Measurements from ENCODE around the gene LMF1.
"Not testable (repeated sequence)": the region's sequence is repeated elsewhere in the genome, so short reads cannot be mapped to it uniquely, and the experiment has no call there.

The LMF1 gene

GRCh38 chr16:888901-889570 is 81.7 kb downstream of the LMF1 start:
- no peak for TF ChIP-seq ZNF274 (IDR thresholded peaks at IDR 0.05; ENCODE audit: low read depth, low read length)
- H3K4me3 ChIP-seq (ENCODE audit: low read length) = no peak overlapping the region

DNA sequence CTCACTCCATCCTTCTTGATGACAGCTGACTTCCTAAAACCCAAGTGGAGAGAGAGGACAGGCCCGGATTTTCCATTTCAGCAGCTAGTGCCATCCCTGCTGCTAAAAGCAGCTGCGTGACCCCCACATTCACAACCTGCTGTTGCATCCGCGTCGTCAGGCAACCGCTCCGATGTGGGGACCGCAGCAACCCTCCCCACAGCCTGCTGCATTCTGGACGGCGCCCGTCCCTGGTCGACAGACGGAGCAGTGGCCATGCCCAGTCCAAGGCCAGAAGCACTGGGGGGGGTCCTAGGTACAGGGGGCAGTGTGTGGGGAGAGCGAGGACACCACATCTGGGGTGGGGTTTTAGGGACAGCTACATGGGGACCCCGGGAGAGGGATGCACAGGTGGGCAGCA is 82.3 kb downstream of the LMF1 start:
- H3K4me3 ChIP-seq (ENCODE audit: low read length) = not testable (repeated sequence)

DNA sequence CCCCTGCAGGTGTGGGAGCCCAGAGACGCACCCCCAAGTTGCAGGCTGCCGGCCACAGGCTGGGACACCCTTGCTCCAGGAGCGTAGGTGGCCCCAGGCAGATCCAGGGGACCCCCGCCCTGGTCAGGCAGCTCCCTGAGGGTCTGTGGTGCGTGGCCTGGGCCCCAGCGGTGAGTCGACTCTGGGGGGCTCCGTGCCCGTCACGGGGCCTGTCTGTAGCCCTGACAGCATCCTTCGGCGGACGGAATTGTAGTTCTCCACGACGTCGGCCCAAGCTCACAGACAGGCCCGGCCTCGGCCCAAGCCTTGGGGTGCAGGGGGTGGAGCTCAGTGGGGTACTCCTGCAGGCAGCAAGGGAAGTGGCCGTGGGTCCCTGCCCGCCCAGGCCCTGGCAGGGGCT is 82.9 kb downstream of the LMF1 start:
- TF ChIP-seq ZNF274 (IDR thresholded peaks at IDR 0.05; ENCODE audit: low read depth, low read length) = no peak

DNA sequence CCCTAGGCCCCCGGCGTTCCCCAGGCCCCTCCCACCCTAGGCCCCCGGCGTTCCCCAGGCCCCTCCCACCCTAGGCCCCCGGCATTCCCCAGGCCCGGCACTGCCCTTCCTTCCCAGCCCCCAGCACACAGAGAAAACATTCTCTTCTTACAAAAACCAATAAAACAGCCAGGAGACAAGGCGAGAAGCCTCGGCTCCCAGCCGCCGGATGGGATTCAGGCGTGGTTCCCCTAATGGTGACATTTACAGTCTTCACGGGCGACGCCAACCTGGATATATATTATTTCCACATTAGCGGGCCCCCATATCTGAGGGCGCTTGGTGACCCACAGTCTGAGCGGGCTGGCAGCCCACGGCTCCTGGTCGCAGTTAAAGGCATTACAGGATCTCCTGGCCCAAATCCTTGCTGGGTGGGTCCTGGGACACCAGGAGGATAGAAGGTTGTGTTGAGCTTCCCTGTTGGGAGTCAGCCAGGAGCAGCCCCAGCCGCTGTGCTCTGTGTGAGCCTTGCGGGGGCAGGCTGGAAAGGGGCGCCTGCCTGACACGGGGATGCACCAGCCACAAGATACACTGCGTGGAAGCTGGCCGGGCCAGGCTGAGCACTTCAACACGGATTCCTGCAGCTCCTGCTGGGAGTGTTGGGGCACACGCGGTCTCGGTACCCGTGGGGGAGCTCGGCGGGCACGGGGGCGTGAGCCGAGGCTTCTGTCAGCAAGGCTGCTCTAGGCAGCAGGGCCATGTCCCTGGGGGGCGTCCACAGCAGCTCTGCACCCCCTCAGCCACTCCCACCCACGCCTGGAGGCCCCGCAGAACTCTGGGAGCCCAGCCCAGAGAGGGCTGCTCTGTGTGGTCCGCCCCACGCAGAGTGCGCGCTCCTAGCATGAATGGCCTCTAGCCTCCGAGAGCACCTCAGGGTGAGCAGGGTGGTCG is 83.7 kb downstream of the LMF1 start:
- H3K4me3 ChIP-seq (ENCODE audit: low read length) = no peak overlapping the region
- TF ChIP-seq ZNF274 (IDR thresholded peaks at IDR 0.05; ENCODE audit: low read depth, low read length) = no peak

More for the DNA sequence above, 82.9 kb downstream of the LMF1 start:
- no peak overlapping the region for H3K4me3 ChIP-seq (ENCODE audit: low read length)

DNA sequence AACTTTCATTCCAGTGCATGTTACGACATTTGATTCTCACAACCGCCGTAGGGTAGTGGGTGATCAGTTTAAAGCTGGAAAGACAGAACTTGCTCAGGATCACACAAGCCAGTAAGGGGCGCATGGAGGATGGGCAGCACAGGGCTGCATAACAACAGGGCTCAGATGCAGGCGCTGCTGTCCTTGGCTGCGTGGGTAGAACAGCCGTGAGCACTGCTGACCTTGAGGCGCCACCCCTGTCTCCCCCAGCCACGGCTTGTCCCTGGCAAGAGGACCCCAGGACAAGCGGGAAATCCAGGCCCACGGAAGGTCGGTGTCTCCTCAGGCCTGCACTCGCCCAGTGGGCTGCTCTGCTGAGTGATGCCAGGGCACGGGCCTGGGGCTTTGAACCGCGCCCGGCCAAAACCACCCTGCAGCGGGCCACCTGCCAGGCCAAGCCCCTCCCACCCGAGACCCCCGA is 84.7 kb downstream of the LMF1 start:
- H3K4me3 ChIP-seq (ENCODE audit: low read length) = no peak overlapping the region
- TF ChIP-seq ZNF274 (IDR thresholded peaks at IDR 0.05; ENCODE audit: low read depth, low read length) = no peak

DNA sequence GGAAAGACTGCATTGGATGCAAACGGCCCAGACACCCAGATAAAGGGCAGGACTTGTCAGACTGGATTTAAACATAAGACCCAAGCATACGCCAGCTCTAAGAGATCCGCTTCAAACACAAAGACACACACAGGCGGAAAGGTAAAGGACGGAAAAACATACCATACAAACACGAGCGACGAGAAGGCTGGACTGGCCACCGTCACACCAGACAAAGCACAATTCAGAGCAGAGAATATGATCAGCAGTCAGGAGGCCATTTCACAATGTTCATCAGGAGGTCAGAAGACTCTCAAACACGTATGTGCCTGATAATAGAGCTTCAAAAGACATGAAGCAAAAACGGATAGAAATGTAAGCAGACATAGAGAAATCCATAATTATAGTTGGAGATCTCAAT is 85.4 kb downstream of the LMF1 start:
- H3K4me3 ChIP-seq (ENCODE audit: low read length) = no peak overlapping the region
- TF ChIP-seq ZNF274 (IDR thresholded peaks at IDR 0.05; ENCODE audit: low read depth, low read length) = no peak

DNA sequence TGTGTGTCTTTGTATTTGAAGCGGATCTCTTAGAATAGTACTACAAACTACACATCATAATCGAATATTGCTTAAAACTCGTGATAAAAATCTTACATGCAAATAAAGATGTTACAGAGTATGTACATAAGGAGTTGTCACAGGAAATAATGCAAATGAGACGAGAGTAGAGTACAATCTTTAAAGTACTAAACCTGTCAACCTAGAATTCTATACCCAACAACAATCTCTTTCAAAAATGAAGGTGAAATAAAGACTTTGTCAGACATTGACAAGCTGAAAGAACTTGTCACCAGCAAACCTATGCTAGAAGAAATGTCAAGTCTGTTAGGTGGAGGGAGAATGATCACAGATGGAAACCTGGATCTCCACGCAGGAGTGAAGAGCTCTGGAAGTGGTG is 86.6 kb downstream of the LMF1 start:
- no peak for TF ChIP-seq ZNF274 (IDR thresholded peaks at IDR 0.05; ENCODE audit: low read depth, low read length)
- H3K4me3 ChIP-seq (ENCODE audit: low read length) = no peak overlapping the region

DNA sequence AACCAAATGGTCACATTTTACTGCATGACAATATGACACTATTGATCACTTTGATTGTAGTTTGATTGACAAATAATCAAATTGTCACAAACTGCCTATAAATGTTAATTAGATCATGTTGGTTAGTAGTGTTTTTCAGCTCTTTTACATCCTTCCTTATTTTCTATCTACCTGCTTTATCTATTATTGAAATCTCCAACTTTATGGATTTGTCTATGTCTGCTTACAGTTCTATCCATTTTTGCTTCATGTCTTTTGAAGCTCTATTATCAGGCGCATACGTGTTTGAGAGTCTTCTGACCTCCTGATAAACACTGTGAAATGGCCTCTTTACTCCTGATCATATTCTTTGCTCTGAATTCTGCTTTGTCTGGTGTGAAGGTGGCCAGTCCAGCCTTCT is 87.0 kb downstream of the LMF1 start:
- TF ChIP-seq ZNF274 (IDR thresholded peaks at IDR 0.05; ENCODE audit: low read depth, low read length) = no peak
- H3K4me3 ChIP-seq (ENCODE audit: low read length) = no peak overlapping the region

GRCh38 chr16:883340-883739 is 87.4 kb downstream of the LMF1 start:
- no peak overlapping the region for H3K4me3 ChIP-seq (ENCODE audit: low read length)
- no peak for TF ChIP-seq ZNF274 (IDR thresholded peaks at IDR 0.05; ENCODE audit: low read depth, low read length)

DNA sequence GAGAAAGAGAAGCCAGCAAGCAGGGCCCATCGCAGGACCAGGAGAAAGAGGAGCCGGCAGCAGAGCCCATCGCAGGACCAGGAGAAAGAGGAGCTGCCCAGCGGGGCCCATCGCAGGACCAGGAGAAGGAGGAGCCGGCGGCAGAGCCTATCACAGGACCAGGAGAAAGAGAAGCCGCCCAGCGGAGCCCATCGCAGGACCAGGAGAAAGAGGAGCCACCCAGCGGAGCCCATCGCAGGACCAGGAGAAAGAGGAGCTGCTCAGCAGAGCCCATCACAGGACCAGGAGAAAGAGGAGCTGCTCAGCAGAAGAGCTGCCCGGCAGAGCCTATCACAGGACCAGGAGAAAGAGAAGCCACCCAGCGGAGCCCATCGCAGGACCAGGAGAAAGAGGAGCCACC is 88.1 kb downstream of the LMF1 start:
- not testable (repeated sequence) for H3K4me3 ChIP-seq (ENCODE audit: low read length)

GRCh38 chr16:882256-882655 is 88.5 kb downstream of the LMF1 start:
- no peak for TF ChIP-seq ZNF274 (IDR thresholded peaks at IDR 0.05; ENCODE audit: low read depth, low read length)
- no peak overlapping the region for H3K4me3 ChIP-seq (ENCODE audit: low read length)

- TF ChIP-seq ZNF274 (IDR thresholded peaks at IDR 0.05; ENCODE audit: low read depth, low read length) = no peak
- no peak overlapping the region for H3K4me3 ChIP-seq (ENCODE audit: low read length)
Measured at GRCh38 chr16:881219-882097, 89.3 kb downstream of the LMF1 start.

GRCh38 chr16:880471-881171 is 90.2 kb downstream of the LMF1 start:
- TF ChIP-seq ZNF274 (IDR thresholded peaks at IDR 0.05; ENCODE audit: low read depth, low read length) = no peak
- no peak overlapping the region for H3K4me3 ChIP-seq (ENCODE audit: low read length)

DNA sequence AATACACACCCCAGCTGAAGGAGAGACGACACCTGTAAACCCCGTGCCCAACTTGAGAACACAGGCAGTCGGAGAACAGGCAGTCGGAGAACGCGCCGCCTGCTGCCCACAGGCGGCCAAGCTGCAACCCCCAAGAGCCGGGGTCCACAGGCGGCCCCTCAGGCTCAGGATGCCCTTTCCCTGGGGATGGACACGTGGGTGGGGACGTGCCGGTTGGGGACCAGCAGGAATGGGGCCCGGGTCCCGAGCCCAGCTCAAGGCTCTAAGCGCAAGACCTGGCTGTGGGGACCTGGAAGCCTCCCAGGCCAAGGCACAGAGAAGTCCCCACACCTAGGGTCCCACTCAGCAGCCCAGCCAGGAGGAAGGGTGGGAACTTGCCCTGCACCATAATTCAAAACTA is 90.8 kb downstream of the LMF1 start:
- H3K4me3 ChIP-seq (ENCODE audit: low read length) = no peak overlapping the region
- TF ChIP-seq ZNF274 (IDR thresholded peaks at IDR 0.05; ENCODE audit: low read depth, low read length) = no peak

Data from GM08714 (cell line).